ENCODE measurements around the gene BMI1.
"Not testable (repeated sequence)": the region's sequence is repeated elsewhere in the genome, so short reads cannot be mapped to it uniquely, and the experiment has no call there.

The BMI1 gene

GRCh38 chr10:22320591-22321155 is at the start of gene BMI1:
Gene BMI1, plus strand, starts transcription at chr10:22321099. Its CDS starts 5,351 bp downstream, at chr10:22326450.
- DNase-seq (ENCODE audit: low read depth in 2 of 2): peak in 1 of 2 donors; percentile 66

- no peak for DNase-seq (ENCODE audit: low read depth in 2 of 2)
Observed at GRCh38 chr10:22271786-22272185, 49.1 kb upstream of the BMI1 start.

- DNase-seq (ENCODE audit: low read depth in 2 of 2): no peak
Observed at GRCh38 chr10:22278441-22278782, 42.5 kb upstream of the BMI1 start.

GRCh38 chr10:22280078-22280477 is 40.8 kb upstream of the BMI1 start:
- DNase-seq (ENCODE audit: low read depth in 2 of 2): no peak

- DNase-seq (ENCODE audit: low read depth in 2 of 2): no peak
Observed at GRCh38 chr10:22285130-22285529, 35.8 kb upstream of the BMI1 start.

- DNase-seq (ENCODE audit: low read depth in 2 of 2): no peak
Observed at GRCh38 chr10:22293747-22294404, 27.0 kb upstream of the BMI1 start.

GRCh38 chr10:22294694-22295093 is 26.2 kb upstream of the BMI1 start:
- DNase-seq (ENCODE audit: low read depth in 2 of 2): no peak

GRCh38 chr10:22301193-22301592 is 19.7 kb upstream of the BMI1 start:
- DNase-seq (ENCODE audit: low read depth in 2 of 2): no peak

GRCh38 chr10:22303461-22303860 is 17.4 kb upstream of the BMI1 start:
- DNase-seq (ENCODE audit: low read depth in 2 of 2): no peak

GRCh38 chr10:22305721-22306120 is 15.2 kb upstream of the BMI1 start:
- no peak for DNase-seq (ENCODE audit: low read depth in 2 of 2)

GRCh38 chr10:22308390-22308789 is 12.5 kb upstream of the BMI1 start:
- DNase-seq (ENCODE audit: low read depth in 2 of 2): peak in 1 of 2 donors; percentile 12

GRCh38 chr10:22309180-22310000 is 11.5 kb upstream of the BMI1 start:
- no peak for DNase-seq (ENCODE audit: low read depth in 2 of 2)

- DNase-seq (ENCODE audit: low read depth in 2 of 2): not testable (repeated sequence)
Observed at GRCh38 chr10:22310012-22310411, 10.9 kb upstream of the BMI1 start.

GRCh38 chr10:22310928-22311327 is 10.0 kb upstream of the BMI1 start:
- no peak for DNase-seq (ENCODE audit: low read depth in 2 of 2)

GRCh38 chr10:22314852-22315251 is 6.0 kb upstream of the BMI1 start:
- no peak for DNase-seq (ENCODE audit: low read depth in 2 of 2)

GRCh38 chr10:22315455-22316285 is 5.2 kb upstream of the BMI1 start:
- no peak for DNase-seq (ENCODE audit: low read depth in 2 of 2)

GRCh38 chr10:22316286-22317075 is 4.4 kb upstream of the BMI1 start, which contains the start of gene COMMD3:
Gene COMMD3, plus strand, starts transcription at chr10:22316388. Its CDS starts 30 bp downstream, at chr10:22316418.
- DNase-seq (ENCODE audit: low read depth in 2 of 2): peak; percentile 62 to 71

GRCh38 chr10:22317076-22317370 is 3.9 kb upstream of the BMI1 start:
- no peak for DNase-seq (ENCODE audit: low read depth in 2 of 2)

GRCh38 chr10:22317771-22318565 is 2.9 kb upstream of the BMI1 start:
- DNase-seq (ENCODE audit: low read depth in 2 of 2): no peak

- no peak for DNase-seq (ENCODE audit: low read depth in 2 of 2)
Observed at GRCh38 chr10:22318772-22319171, 2.1 kb upstream of the BMI1 start.
